Measurements from ENCODE around the gene VKORC1.
A peak's percentile ranks its signal among the peaks of the same experiment; 100 is the strongest.
"Not testable (repeated sequence)": the region's sequence is repeated elsewhere in the genome, so short reads cannot be mapped to it uniquely, and the experiment has no call there.

Gene VKORC1

DNA sequence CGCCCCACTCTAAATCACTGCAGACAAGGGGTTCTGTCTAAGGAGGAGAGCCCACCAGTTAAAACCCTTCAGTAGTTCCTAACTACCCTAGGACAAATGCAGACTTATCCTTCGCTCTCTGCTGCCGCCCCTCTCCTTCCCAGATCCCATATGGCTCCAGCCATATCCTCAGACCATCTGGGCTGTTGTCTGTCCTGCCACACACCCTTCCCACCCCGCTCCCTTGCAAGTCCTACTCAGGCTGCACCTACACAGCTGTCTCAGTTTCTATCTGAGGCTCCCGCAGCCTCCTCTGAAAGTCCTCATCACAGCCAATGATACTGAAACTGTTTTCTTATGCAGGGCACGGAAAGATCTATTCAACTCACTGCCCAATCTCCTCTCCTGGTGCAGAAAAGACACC is 12.9 kb upstream of the VKORC1 start:
- peak; percentile 66 for DNase-seq (ENCODE audit: low spot score)

DNA sequence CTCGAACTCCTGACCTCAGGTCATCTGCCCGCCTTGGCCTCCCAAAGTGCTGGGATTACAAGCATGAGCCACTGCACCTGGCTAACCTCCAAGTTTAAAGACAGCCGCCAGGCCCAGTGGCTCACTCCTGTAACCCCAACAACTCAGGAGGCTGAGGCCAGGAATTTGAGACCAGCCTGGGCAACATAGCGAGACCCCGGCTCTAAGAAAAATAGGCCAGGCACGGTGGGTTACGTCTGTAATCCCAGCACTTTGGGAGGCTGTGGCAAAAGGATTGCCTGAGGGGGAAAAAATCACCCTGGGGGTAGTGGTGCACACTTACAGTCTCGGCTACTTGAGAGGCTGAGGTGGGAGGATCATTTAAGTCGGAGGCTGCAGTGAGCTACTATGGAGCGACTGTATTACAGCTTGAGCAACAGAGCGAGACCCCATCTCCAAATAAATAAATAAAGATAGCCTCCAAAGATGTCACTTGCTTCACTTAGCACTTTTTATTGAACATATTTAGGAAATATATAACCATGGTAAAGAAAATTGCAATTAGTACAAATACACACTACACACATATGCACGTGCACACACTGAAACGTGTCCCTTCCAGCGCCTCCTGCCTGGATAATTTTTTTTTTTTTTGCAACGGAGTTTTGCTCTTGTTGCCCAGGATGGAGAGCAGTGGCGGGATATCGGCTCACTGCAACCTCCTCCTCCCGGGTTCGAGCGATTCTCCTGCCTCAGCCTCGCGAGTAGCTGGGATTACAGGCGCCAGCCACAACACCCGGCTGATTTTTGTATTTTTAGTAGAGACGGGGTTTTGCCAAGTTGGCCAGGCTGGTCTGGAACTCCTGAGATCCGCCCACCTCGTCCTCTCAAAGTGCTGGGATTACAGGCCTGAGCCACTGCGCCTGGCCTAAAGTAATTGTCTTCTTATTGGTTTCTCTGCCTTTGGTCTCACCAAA is 12.2 kb upstream of the VKORC1 start:
- no peak for DNase-seq (ENCODE audit: low spot score)

DNA sequence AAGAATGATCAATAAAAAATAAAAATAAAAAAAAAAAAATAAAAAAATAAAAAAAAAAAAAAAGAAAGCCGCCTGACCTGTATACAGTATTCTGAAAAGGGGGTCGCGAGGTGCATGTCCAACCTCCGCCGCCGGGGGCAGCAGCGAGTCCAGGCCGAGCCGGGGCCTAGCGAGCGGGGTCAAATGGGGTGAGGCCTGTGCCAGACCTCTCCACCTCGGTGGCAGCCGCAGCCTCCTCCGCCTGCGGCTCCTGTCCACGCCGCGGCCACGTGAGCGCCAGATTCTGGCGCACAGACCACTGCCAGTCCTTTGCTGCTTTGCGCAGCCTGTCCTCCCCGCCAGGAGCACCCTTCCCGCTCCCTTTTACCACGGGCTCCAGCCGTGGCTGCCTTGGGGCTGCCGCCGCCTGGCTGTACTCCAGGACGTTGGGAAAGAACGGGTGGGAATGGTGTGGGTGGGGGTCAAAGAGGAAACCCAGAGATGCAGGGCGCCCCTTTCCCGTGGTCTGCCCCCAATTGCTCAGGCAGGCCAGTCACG is 11.1 kb upstream of the VKORC1 start:
- peak; percentile 83 for DNase-seq (ENCODE audit: low spot score)

DNA sequence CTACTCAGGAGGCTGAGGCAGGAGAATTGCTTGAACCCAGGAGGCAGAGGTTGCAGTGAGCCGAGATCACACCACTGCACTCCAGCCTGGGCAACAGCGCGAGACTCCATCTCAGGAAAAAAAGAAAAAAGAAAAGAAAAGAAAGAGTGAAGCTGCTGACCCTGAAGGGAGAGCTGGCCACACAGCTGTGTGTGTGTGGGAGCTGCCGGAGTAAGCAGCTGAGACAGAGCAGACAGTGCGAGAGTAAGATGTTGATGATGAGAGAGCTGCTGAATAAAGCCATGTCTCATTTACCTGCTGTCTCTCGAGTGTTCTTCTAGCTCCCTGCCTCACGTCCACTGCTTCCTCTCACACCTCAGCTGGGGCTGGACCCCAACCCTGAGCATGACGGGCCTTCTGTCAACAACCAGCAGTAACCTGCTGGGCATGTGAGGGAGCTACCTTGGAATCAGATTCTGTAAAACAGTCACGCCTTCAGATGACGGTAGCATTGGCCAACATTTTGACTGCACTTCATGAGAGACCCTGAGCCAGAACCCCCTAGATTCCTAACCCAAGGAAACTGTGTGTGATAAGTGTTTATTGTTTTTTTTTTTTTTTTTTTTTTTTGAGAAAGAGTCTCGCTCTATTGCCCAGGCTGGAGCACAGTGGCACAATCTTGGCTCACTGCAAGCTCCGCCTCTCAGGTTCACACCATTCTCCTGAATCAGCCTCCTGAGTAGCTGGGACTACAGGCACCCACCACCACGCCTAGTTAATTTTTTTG is 6.5 kb upstream of the VKORC1 start:
- not testable (repeated sequence) for DNase-seq (ENCODE audit: low spot score)

DNA sequence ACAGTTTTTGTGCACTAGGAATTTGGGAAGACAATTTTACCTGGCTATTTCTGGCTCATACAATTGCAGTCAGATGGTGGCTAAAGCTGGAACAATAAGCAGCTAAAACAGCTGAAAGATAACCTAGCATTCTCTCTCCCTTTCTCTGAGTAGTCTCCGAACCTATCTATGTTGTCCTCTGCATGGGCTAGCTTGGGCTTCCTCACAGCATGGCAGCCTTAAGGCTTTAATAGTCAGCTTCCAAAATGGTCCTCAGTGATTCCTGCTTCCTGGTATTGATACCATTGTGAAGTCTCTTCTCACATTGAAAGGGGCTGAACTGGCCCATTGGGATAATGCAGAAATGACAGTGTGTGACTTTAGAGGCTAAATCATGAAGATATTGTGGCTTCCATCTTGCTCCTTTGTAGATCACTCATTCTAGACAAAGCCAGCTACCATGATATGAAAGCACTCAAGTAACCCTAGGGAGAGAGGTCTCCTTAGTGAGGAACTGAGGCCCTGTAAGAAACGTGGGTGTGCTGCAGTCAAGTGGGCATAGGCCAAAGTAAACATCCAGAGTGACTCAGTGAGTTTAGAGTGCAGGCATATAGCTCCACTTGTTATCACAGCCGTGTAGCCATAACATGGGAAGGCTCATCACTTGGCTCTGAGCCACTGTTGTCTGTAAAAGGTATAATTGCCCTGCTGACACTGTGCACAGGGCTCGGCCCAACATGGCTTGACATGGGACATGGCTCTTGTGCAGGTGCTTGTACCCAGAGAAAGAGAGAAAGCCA is 5.5 kb upstream of the VKORC1 start:
- DNase-seq (ENCODE audit: low spot score) = no peak

DNA sequence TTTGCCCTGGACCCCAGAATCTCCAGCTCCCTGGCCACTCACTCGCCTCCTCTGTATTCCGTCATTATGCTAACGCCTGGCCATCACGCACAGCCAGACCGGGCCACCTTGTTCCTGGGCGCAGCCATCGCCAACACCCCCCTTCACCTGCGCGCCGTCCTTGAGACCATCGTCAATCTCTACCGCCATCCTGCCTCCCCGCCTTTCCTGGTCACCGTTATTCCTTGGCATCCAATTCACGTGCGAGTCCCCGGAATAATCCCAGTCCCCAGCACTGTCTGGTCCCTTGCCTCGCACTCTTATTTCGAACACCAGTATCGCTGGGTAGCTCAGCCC is 541 bp downstream of the VKORC1 start:
- DNase-seq (ENCODE audit: low spot score) = peak; percentile 53

DNA sequence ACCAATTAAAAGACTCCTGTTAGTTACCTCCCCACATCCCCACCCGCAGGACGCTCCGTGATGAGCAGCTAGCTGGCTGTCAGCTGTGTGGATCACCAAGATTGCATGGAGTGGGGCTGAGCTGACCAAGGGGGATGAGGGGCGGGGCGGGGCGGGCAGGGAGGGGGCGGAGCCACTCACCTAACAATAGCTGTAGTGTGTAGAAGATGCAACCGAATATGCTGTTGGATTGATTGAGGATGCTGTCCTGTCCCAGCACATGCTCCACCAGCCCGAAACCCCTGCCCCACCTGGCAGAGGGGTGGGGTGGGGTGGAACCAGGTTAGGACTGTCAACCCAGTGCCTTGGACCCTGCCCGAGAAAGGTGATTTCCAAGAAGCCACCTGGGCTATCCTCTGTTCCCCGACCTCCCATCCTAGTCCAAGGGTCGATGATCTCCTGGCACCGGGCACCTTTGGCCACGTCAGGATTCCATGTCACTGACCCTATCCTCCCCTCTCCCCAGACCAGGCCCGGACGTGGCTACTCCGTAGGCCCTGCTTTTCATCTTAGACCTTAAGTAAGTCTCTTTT is 1.4 kb downstream of the VKORC1 start:
- DNase-seq (ENCODE audit: low spot score) = peak; percentile 64

DNA sequence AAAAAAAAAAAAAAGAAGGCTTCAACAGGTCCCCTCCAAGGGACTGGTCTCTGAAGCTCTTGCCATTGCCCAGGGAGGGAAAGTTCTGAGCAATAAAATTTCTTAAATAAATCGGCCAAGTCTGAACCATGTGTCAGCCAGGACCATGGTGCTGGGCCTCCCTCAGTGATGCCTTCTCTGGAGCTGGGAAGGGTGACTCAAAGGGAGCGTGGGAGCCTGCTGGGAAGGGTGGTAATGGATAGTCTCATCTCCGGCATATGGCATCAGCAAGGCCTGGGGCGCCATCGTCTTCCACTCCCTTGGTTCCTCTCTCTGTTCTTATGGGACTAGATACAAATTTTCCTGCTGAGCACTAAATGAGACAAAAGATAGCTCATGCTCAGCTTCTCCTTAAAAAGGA is 2.3 kb downstream of the VKORC1 start:
- no peak for DNase-seq (ENCODE audit: low spot score)

DNA sequence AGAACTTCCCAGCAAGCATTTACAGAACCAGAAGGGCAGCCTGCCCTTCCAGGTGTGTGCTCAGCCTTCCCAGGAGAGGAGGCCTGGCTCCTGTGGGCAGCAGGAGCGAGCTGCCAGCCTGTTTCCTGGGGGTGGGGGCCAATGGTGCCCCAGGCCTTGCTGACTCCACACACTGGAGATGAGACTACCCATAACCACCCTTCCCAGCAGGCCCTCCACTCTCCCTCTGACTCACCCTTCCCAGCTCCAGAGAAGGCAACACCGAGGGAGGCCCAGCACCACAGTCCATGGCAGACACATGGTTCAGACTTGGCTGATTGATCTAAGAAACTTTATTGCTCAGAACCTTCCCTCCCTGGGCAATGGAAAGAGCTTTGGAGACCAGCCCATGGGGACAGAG is 4.1 kb downstream of the VKORC1 start:
- DNase-seq (ENCODE audit: low spot score) = no peak

DNA sequence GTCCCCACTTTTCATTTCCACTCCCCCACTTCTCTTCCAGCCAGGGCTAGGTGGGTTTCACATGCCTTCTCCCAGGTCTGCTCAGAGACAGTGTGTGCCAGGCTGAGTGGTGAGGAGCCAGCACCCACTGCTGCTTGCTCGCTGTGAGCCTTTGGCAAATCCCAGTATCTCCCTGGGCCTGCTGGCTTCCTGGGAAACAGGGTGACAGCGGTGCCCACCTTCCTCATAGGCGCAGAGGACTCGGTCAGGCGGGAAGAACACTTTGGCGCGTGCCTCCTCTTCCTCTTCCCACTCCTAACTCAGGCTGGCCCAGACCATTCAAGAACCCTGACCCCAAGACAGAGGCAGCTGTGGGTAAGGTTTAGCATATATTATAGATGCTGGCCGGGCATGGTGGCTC is 5.4 kb downstream of the VKORC1 start:
- DNase-seq (ENCODE audit: low spot score) = no peak

DNA sequence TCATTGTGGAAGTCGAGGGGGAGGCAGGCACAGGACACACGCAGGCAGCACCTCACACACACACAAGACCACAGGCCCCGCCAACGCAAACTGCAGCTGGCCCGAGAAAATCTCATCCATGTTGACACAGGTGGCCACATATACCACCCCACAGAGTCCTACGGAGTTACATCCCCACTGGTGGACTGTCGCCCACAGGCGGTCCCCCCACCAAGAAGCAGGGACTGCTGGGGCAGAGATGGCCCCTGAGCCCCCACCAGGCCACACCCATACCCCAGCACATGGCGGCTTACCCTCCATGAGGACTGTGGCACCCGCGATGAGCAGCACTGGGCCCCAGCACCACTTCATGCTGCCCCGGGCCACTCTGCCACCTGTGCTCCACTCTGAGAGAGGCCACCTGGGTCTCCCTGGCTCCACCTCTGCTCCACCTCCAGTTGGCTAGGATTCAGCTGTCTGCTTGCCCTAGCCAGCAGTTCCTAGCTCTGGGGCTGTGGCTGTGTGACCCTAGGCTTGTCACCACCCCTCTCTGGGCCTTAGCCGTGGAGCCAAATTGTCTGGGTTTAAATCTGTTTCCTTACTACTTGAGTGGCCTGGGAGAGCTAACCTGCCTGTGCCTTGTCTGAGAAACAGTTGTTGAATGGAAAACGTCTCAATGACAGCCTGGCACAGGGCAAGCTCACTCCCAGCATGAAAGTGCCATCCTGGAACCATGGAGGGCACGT is 6.0 kb downstream of the VKORC1 start, which contains the start of gene PRSS53:
Gene PRSS53 (minus strand): TSS at position 485 of the 725 bp plus-strand sequence. CDS start 134 bp downstream, at position 351.
- DNase-seq (ENCODE audit: low spot score) = peak; percentile 20

DNA sequence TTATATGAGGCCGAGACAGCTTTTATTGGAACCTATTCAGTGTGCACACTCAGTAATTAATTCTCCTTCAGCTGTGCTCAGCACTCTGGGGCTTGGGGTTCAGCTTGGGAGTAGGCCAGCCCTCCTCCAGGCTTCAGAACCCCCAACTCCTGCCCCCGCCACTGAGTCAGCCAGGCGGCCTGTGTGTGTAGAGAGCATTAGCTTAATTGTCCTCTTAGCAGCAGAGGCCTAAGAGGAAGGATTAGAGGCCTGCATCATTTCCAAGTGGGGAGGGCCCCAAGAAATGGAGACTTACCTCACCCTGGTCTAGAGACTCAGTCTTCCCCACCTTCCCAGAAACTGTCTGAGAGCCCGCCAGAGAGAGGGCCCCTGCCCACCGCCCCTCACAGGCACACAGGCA is 6.6 kb downstream of the VKORC1 start:
- peak; percentile 54 for DNase-seq (ENCODE audit: low spot score)

DNA sequence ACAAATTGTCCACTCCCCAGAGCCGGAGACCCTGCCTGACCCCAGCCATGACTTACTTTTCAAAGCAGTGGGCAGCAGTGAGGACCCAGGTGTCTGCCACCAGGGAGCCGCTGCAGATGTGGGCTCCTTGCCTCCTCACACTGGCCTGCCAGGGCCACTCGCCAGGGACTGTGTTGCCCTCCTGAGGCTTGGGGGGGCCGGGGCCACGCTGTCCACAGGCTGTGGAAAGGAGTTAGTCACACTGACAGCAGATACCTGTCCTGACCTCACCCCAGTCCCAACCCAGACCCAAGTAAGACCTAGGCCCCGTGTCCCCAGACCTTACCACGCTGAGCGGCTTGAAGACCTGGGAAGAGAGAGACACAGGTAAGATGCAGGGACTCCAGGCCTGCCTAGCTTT is 7.1 kb downstream of the VKORC1 start:
- DNase-seq (ENCODE audit: low spot score) = peak; percentile 21

DNA sequence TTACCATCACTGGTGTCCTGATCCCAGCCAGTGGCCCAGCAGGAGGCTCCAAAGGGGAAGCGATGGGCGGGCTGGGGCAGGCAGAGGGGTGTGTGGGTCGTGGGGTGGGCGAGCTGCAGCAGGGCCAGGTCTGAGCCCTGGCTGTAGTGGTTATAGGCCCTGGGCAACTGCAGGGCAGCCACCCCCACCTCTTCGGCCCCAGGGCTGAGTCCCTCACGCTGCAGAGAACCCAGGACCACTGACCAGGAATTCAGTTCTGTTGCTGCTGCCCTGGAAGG is 8.0 kb downstream of the VKORC1 start:
- DNase-seq (ENCODE audit: low spot score) = no peak

DNA sequence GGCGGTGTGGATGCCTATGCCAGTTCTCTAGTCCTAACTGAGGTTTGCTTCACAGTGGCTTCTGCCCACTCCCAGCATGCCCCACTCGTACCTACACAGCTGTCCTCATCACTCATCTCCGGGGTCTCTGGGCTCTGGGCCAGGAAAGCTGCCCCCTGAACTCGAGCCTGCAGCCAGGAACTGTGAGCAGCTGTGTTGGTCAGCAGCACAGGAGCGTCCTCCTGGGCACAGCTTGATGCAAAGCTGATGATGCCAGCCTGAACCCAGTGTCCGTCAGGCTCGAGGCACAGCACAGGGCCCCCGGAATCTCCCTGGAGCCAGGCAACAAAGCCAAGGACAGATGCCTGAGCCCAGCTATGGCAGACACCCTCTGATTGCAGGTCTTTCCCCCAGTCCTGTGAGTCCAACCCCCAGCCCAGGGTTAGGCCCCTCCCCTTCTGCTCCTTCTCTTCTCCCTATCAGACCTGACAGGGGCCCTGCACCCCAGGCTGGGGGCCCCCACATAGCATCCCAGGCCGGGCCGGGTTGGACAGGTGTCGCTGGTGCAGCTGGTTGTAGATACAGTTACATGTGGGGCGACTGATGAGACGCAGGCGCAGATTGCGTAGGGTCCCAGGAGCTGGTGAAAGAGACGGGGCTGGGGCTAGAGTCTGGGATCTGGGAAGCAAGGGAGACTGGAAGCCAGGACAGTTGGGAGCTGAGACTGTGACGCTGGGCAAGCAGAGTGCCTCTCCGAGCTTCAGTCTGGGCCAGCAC is 8.5 kb downstream of the VKORC1 start:
- DNase-seq (ENCODE audit: low spot score) = peak; percentile 22

DNA sequence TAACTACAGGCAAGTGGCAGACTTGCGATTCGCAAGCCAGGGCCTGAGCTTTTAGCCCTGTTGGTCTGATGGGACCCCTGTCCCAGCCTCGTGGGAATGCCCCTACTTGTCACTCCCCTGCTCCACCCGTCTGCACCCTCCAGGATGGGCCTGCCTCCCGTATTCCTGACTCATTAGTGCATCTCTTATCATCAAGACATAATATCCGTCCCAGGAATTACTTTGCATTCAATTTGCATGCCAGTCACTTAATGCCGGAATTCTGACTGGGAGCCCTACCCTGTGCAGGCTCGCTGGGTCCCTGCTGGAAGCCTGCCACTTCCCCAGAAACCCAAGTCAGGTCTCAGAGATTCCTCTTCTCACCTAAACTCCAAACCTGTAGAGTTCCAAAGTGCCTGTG is 9.2 kb downstream of the VKORC1 start:
- DNase-seq (ENCODE audit: low spot score) = peak; percentile 12

DNA sequence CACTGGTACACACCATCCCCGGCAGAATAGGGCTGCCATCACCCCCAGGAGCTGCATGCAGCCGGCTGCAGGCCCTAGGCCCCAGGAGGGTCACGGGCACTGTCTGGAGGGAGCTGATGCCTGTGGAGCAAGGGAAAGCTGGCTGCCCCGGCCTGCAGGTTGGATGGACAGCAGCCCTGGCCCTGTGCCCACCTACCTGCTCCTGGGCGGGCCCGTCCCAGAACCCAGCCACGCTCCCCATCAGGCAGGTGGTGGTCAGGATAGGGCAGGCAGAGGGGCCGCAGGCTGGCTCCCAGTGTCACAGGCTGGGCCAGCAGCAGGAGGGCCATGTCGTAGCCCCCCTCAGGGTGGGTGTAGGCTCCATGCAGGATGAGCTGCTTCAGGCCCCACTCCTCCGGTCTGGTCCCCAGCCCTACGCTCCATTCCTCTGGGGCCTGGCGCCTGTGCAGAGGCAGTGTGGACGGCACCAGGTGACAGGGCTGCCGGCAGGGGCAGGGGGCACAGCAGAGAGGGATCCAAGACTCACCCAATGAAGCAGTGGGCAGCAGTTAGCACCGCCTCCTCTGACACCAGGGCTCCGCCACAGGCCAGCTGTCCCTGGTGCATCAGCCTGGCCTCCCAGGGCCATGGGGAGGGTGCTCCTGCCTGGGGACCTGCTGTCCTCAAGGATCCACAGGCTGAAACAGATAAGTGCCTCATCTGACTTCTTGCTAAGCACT is 9.9 kb downstream of the VKORC1 start:
- DNase-seq (ENCODE audit: low spot score) = peak; percentile 26

DNA sequence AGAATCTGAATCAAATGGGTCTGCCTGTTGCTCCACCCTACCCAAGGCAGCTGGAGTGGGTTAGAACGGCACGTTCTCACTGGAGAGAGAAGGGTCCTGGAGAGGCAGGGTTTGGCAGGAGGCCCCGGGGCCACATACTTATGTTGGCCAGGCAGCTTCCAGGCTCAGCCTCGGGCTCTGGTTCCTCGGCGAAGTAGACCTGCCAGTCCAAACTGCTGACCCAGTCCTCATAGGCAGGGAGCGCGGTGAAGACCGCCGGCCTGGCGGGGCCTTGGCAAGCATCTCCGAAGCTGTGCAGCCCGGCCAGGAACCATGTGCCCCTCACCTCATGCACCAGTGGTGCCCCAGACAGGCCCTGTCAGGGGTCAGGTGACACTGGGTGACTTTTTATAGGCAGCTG is 10.6 kb downstream of the VKORC1 start:
- DNase-seq (ENCODE audit: low spot score) = peak; percentile 14

DNA sequence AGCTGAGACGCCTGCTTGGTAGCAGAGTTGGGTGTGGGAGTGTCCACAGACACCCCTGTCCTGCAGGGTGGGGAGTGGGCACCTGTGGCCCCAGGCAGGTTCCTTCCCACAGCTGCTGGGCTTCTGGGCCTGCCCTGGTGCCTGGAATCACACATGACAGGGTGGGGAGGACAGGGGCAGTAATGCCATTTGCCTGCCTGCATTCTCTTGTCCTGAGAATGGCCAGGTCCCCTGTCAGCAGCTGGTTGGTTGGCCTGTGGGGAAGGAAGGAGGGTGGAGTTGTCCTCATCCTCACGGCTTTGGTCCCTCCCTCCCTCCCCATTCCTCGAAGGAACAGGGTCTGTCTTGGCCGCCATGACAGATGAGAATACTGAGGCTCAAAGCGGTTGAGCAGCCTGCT is 11.0 kb downstream of the VKORC1 start:
- DNase-seq (ENCODE audit: low spot score) = peak; percentile 14

DNA sequence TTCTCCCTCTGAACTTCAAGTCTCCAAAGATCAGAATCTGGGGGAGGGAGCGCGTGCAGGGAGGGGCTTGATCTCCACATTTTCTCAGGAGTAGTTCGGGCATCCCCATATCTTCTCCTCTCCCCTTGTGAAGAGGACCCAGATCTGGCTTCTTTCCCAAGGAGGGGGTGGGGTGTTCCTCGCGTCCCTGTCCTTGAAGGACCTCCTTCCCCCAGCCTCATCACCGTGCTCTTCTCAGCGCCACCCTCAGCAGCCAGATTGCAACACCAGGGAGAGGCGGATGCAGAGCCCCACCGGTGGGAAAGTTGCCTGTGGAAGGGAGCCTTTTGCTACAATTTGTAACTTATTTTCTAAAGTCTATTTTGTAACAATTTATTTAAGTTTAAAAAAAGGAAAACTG is 11.5 kb downstream of the VKORC1 start:
- peak; percentile 14 for DNase-seq (ENCODE audit: low spot score)
